HG03469 (cell line): Measurements from ENCODE around the gene ITGB3.
"Not testable (repeated sequence)": the region's sequence is repeated elsewhere in the genome, so short reads cannot be mapped to it uniquely, and the experiment has no call there.

Experiments
- ATAC-seq: cut with Tn5 transposase; IDR thresholded peaks from one replicate; pipeline ENCODE4 v1.9.1; 2021; ENCODE audit warnings: mild to moderate bottlenecking, moderate library complexity, moderate number of reproducible peaks; ENCODE audit not compliant: unreplicated experiment

Gene ITGB3

DNA sequence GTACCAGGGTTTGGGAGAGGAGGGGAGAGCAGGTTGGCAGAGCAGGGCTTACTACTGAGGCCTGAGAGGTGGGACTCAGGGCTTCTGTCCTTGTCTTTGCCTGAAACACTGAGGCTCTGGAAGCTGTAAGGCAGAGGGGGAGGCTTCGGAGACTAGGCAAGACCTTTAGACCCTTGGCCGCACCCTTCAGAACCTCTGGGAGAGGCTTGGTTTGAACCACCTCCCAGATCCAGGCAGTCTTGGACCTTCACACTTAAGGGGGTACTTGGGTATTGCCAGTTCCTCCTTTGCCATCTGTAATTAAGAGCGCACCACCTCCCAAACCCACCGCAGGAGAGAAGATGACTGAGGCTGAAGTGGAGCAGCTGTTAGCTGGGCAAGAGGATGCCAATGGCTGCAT lies 31.6 kb upstream of the ITGB3 start:
- ATAC-seq = no peak

GRCh38 chr17:47223007-47223406 lies 30.6 kb upstream of the ITGB3 start:
- no peak for ATAC-seq

DNA sequence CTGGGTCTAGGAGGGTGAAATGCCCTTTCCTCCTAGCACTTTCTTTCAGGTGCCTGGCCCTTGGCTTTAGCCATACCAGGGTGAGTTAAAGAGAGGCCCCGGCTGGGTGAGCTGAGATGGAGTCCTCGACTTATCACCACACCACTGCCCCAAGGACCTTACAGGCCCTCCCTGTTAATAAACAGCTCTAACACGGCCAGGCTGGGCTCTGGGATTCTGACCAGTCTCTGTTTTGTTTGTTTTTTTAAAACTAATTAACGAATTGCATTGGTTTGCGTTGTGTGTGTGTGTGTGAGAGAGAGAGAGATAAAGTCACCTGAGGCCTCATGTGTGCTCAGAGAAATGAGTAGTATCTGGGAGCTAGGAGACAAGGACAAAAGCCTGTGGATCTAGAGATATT lies 30.2 kb upstream of the ITGB3 start:
- ATAC-seq = no peak

DNA sequence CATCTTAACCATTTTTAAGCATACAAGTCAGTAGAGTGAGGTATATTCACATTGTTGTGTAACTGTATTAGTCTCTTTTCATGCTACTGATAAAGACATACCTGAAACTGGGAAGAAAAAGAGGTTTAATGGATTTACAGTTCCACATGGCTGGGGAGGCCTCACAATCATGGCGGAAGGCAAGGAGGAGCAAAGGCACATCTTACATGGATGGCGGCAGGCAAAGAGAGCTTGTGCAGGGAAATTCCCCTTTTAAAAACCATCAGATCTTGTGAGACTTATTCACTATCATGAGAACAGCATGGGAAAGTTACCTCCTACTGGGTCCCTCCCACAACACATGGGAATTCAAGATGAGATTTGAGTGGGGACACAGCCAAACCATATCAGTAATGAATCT lies 29.6 kb upstream of the ITGB3 start:
- not testable (repeated sequence) for ATAC-seq

- no peak for ATAC-seq
Observed at GRCh38 chr17:47224966-47225365, 28.7 kb upstream of the ITGB3 start.

DNA sequence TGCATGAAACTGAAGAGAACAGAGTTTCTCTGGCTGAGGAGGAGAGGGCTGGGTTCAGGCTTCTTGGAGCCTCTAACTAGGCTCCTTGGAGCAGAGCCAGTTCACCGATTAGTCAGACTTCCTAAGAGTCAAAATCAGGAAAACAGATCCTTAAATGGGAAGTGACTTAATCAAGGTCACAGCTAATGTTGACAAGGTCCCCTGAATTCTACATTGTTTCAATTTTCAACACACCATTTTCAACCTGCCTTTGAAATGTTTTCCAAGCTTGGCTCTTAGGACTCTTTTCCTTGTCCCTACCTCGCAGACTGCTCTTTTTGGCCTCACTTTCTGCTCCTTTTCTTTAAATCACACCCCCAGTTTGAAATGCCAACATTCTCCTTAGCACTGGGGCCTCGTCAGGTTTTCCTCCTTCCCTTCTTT lies 28.2 kb upstream of the ITGB3 start:
- ATAC-seq = no peak

GRCh38 chr17:47225911-47226688 lies 27.5 kb upstream of the ITGB3 start:
- ATAC-seq = no peak

- ATAC-seq = no peak
Observed at GRCh38 chr17:47227862-47228261, 25.8 kb upstream of the ITGB3 start.

DNA sequence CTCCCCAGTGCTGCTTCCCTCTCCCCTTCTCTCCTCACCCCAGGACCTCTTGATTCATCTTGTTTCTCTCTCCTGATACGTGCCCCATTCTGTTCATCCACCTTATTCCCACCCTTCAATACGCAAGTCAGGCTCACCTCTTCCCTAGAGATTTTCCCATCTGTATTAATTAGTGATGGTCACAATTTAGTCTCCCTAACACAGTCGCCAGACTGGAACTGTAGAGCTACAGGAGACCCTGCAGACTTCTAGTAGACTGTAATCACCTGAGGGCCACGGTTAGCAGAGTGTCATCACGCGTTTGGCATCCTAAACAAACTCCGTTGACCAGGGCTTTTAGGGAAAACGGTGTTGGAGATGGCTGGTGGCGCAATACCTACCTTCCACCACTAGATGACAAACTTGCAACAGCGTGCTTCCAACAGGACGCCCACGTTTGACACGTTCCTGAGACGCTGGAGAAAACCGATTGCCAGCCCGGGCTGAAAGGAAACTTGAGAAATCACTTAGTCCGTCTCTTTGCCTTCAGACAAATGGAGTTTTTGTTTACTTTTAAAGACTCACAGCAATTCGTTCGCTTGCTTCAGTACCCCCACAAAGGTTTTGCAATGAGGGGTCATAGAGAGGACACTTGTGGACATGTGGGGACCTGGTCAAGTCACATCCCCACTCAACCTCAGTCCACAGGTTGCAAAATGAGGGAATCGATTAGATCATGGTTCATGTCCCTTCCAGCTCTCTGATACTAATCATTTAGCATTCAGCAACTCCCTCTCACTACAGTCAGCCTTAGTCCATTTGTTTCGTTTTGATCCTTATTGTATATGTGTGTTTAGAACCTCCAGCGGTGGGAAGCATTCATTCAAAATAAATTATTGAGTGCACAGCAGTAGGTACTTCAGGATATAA lies 23.8 kb upstream of the ITGB3 start:
- ATAC-seq = no peak

- no peak for ATAC-seq
Observed at GRCh38 chr17:47230864-47231263, 22.8 kb upstream of the ITGB3 start.

GRCh38 chr17:47231334-47231733 lies 22.3 kb upstream of the ITGB3 start:
- ATAC-seq = no peak

DNA sequence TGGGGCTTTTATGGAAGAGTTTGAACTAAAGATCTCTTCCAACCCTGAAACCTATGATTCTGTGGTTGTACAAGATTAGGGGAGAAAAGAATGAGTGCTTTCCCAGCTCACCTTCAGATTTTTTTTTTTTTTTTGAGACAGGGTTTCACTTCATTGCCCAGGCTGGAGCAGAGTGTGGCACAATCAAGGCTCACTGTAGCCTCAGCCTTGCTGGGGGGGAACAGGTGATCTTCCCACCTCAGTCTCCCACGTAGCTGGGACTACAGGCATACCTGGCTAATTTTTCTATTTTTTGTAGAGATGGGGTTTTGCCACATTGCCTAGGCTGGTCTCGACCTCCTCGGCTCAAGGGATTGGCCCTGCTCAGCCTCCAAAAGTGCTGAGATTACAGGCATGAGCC lies 21.8 kb upstream of the ITGB3 start:
- no peak for ATAC-seq

DNA sequence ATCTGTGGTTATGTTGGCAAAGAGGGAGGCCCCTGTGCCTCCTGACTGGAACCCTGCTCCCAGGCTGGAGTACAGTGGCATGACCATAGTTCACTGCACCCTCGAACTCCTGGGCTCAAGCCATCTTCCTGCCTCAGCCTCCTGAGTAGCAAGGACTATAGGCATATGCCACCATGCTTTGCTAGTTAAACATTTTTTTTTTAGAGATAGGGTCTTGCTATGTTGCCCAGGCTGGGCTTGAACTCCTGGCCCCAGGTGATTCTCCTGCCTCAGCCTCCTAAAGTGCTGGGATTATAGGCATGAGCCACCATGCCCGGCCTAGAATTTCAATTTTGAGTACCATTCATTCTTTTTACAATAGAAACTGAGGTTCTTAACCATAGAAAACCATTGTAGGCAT lies 21.2 kb upstream of the ITGB3 start:
- no peak for ATAC-seq

GRCh38 chr17:47235506-47235905 lies 18.1 kb upstream of the ITGB3 start:
- no peak for ATAC-seq

DNA sequence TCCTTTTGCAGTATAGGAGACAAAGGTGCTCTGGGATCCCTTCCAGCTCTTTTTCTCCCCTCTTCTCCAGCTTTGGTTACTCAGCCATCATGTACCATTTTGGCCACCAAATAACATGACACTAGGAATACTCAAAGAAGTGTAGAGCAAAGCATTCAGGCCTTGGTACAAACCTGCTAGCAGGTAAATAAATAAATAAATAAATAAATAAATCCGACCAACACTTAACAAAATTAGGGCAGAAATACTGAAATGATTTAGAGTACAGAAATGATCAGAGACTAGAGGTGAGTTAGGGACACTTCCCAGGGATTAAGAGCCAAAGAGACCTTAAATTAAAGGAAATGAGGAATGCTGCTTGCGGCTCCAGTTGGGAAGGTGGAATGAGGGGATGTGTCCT lies 17.7 kb upstream of the ITGB3 start:
- ATAC-seq = no peak

GRCh38 chr17:47237841-47238240 lies 15.8 kb upstream of the ITGB3 start:
- no peak for ATAC-seq

- ATAC-seq = no peak
Observed at GRCh38 chr17:47238321-47239010, 15.2 kb upstream of the ITGB3 start.

- ATAC-seq = no peak
Observed at GRCh38 chr17:47239619-47239966, 14.0 kb upstream of the ITGB3 start.

GRCh38 chr17:47239967-47240651 lies 13.5 kb upstream of the ITGB3 start:
- ATAC-seq = no peak

DNA sequence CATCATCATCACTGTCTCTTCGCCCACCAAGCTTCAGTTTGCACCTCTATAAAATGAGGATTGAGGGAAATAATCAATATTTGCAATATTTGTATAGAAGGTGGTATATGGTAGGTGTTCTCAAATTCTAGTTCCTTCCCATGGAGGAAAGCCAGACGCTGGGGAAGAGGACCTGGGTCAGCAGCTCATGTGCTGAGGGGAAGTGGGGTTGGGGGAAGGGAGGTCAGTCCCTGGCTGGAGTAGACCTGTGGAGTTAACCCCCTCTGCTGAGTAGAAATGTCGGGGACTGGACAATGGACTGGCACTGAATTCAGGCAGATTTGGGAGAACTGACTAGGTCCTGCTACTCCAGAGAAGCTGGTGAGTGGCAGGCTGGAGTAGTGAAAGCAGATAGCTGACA lies 12.8 kb upstream of the ITGB3 start:
- ATAC-seq = no peak

- ATAC-seq = no peak
Observed at GRCh38 chr17:47242648-47243047, 11.0 kb upstream of the ITGB3 start.
